Tibial nerve (tissue), 4 donors: ENCODE measurements around the gene ERFL.

ENCODE experiments used
- CTCF ChIP-seq, 5 experiments: fragments of 200-600 bp in 3 of 5; fragments of 450-650 bp in 2 of 5; sonication (generic) in 3 of 5; IDR thresholded peaks; one replicate each; pipeline ENCODE4 v1.5.1; 2016 to 2019; ENCODE audit warnings: antibody characterized with exemption in 5 of 5, mild to moderate bottlenecking in 3 of 5, moderate library complexity in 2 of 5
- EP300 ChIP-seq, 2 donors: sonication (generic); formaldehyde crosslinking; IDR thresholded peaks; one replicate each; pipeline ENCODE4 v1.6.1; 2017; ENCODE audit warnings: antibody characterized with exemption in 2 of 2, mild to moderate bottlenecking in 1 of 2
- POLR2A ChIP-seq, 2 donors: fragments of 450-650 bp; IDR thresholded peaks; one replicate each; pipeline ENCODE4 v1.6.1; 2017; ENCODE audit warnings: antibody characterized with exemption in 2 of 2, mild to moderate bottlenecking in 2 of 2, moderate library complexity in 2 of 2

DNA sequence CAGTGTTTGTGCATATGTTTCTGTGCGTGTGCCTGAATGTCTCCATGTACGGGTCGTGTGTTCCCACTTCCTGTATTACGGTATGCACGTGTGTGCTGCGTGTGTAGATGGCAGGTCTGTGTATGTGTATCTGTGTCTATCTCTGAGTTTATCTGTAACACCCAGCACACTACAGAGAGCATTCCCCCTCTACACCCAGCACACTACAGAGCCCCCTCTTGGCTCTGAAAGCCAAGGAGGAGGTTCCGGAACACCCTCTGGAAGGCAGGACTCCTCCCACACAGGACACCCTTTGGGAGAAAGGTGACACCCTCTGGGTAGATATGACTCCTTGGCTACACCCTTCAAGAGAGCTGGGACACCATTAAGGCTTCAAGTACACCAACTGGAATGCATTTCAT, 2.1 kb upstream of the ERFL start:
- no peak for TF ChIP-seq POLR2A (IDR thresholded peaks at IDR 0.05)
- TF ChIP-seq CTCF (IDR thresholded peaks at IDR 0.05), result no peak
- no peak for TF ChIP-seq EP300 (IDR thresholded peaks at IDR 0.05)
